Breast epithelium (tissue), 3 donors: ENCODE results near the gene AGPAT1.
"Not testable (repeated sequence)": the region's sequence is repeated elsewhere in the genome, so short reads cannot be mapped to it uniquely, and the experiment has no call there.

ENCODE experiments used
- CTCF ChIP-seq, 3 donors: fragments of 450-650 bp; IDR thresholded peaks; one replicate each; pipeline ENCODE4 v1.5.1; 2016 to 2017; ENCODE audit warnings: antibody characterized with exemption in 3 of 3, mild to moderate bottlenecking in 3 of 3, moderate library complexity in 3 of 3
- POLR2A ChIP-seq: fragments of 450-650 bp; IDR thresholded peaks from one replicate; pipeline ENCODE4 v1.6.1; 2016; ENCODE audit warnings: antibody characterized with exemption, mild to moderate bottlenecking, moderate library complexity
- POLR2AphosphoS5 ChIP-seq, 3 donors: sonication (generic); formaldehyde crosslinking; IDR thresholded peaks; one replicate each; pipeline ENCODE4 v1.6.1; 2017; ENCODE audit warnings: antibody characterized with exemption in 3 of 3

GRCh38 chr6:32144238-32144637, 31.6 kb downstream of the AGPAT1 start:
- not testable (repeated sequence) for TF ChIP-seq POLR2A; CTCF (IDR thresholded peaks at IDR 0.05); POLR2AphosphoS5 (IDR thresholded peaks at IDR 0.05)
